Measurements from ENCODE around the gene WDR11. TPM values are rescaled to one million over a fixed set of nuclear protein-coding genes. Genes with fewer than 3 reads are reported as not detected.

The WDR11 gene
- total and polyA plus RNA-seq, 12 donors = 9.6 to 29.3 (median 14.5) TPM

DNA sequence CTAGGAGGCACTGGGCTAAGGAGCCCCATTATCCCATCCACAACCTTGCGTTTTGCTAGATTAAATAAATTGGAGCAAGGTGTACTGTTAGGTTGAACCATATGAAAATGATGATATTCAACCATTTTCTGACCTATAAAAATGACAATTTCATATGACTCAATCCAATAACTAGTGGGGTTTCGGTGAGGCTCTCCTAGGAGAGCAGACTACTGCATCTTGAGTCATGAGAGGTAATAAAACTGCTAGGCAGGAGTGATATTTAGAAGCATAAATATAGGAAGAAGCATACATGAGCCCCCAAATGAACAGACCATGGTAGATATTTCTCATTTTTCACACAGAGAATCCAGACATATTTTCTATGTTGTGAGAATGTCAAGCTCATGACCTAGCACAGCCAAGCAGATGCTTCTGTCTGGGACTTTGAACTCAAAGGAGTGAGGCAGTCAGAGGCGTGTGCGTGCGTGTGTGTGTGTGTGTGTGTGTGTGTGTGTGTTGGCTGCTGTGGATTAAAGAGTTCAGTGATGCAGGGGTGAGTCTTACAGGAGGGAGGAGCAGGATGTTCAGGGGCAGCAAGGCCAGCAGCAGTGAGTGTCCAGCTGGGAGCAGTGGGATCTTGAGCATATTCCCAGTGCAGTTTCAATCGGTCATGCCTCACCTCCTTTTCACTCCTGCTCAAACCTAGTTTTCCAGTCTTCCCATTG, 17.8 kb upstream of the WDR11 start:
- intact Hi-C loops (cut with DNase I) = no loop called here
- TF ChIP-seq, protein P1, sequence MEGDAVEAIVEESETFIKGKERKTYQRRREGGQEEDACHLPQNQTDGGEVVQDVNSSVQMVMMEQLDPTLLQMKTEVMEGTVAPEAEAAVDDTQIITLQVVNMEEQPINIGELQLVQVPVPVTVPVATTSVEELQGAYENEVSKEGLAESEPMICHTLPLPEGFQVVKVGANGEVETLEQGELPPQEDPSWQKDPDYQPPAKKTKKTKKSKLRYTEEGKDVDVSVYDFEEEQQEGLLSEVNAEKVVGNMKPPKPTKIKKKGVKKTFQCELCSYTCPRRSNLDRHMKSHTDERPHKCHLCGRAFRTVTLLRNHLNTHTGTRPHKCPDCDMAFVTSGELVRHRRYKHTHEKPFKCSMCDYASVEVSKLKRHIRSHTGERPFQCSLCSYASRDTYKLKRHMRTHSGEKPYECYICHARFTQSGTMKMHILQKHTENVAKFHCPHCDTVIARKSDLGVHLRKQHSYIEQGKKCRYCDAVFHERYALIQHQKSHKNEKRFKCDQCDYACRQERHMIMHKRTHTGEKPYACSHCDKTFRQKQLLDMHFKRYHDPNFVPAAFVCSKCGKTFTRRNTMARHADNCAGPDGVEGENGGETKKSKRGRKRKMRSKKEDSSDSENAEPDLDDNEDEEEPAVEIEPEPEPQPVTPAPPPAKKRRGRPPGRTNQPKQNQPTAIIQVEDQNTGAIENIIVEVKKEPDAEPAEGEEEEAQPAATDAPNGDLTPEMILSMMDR (IDR thresholded peaks at IDR 0.05) = no peak
- ATAC-seq (no peak), DNase-seq (no peak)
- no peaks in the 10 kb centered on the region for H3K9me3 ChIP-seq
- no peaks in the 10 kb centered on the region for H3K4me1 ChIP-seq
- H3K4me3 ChIP-seq = no peak overlapping the region
- no peaks in the 10 kb centered on the region for H3K27me3 ChIP-seq
- H3K27ac ChIP-seq = no peak overlapping the region
- no peaks in the 10 kb centered on the region for H3K36me3 ChIP-seq
- WGBS, 2 donors = 70% methylated on average over 6 of the region's 6 CpGs

DNA sequence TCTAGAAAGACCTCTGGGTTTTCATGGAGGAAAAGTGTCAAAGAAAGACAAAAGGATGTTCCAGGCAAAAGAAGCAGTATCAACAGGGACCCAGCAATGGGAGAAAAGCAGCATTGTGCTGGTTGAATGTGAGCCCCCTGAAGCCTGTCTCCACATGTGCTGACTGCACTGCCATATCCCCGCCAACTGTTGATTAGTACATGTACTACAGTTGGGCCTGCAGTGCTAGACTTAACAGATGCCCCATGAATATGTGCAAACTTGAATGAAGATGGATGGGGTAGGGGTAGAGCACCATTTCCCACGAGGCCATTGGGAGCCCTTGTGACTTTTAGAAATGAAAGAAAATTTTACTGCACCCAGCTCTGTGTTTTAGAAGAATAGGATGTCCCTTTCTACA, 15.6 kb upstream of the WDR11 start:
- H3K27me3 ChIP-seq = no peaks in the 10 kb centered on the region
- 41 to 42% methylated on average over 2 of the region's 2 CpGs for WGBS, 2 donors
- intact Hi-C loops (cut with DNase I) = no loop called here
- no peaks in the 10 kb centered on the region for H3K9me3 ChIP-seq
- no peak overlapping the region for H3K4me3 ChIP-seq
- DNase-seq = no peak
- H3K4me1 ChIP-seq = no peaks in the 10 kb centered on the region
- TF ChIP-seq, protein P1 (IDR thresholded peaks at IDR 0.05) = no peak
- no peaks in the 10 kb centered on the region for H3K36me3 ChIP-seq
- ATAC-seq = no peak
- H3K27ac ChIP-seq = no peak overlapping the region

DNA sequence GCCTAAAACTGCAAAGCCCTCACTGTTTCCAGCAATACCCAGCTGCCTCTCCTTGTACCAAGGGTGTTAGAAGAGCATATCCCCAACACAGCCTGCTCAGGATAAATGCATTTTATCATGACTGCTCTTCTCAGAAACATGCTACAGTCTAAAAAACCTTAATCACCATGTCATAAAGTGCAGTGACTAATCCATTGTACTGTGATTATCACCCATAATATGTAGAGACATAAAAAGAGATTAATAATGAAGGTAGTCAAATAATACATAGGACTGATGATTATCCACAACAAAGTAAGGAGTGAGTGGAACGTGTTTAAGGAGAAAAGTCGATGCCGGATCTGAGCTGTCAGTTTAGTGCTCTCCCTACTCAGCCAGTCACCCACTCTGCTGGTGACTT, 12.2 kb upstream of the WDR11 start:
- WGBS, 2 donors = 92 to 93% methylated on average over 3 of the region's 3 CpGs
- Histone ChIP-seq H3K9me3 (no peaks in the 10 kb centered on the region), H3K36me3 (no peaks in the 10 kb centered on the region), H3K27ac (no peak overlapping the region), H3K27me3 (no peaks in the 10 kb centered on the region), H3K4me1 (no peaks in the 10 kb centered on the region), H3K4me3 (no peak overlapping the region)
- DNase-seq (no peak), ATAC-seq (no peak)
- TF ChIP-seq, protein P1 (IDR thresholded peaks at IDR 0.05) = no peak
- intact Hi-C loops (cut with DNase I) = no loop called here

DNA sequence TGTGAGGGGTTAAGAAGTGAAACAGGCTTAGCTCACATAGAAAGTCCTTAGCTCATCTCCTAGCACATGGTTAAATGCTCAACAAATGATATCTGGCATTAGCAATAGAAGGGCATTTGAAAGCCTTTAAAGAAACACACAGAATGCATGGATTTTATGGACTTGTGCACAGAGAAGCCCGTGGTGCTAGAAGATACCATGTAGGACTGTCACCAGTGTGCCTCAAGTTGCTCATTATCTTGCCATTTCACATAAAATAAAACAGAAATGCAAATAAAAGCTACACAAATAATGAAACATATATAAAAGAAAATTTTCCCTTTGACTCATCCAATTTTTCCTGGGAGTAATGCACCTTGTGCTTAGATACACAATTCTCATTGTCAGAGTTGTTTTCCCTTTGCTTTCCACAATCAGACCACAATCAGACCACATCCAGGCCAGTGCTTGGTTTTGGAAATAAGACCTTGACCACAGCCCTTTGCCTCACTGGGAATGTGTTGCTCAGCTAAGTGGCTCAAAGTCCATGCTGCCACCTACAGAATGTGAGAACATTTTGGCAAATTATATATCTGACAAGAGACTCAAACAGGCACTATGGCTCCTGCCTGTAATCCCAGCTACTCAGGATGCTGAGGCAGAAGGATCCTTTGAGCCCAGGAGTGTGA, 9.5 kb upstream of the WDR11 start:
- no peak overlapping the region for H3K4me3 ChIP-seq
- 68 to 77% methylated on average over 1 of the region's 1 CpG for WGBS, 2 donors
- H3K9me3 ChIP-seq = no peaks in the 10 kb centered on the region
- H3K27ac ChIP-seq = no peak overlapping the region
- TF ChIP-seq, protein P1 (IDR thresholded peaks at IDR 0.05) = no peak
- no peaks in the 10 kb centered on the region for H3K27me3 ChIP-seq
- no peaks in the 10 kb centered on the region for H3K36me3 ChIP-seq
- intact Hi-C loops (cut with DNase I) = no loop called here
- ATAC-seq = no peak
- no peak for DNase-seq
- no peaks in the 10 kb centered on the region for H3K4me1 ChIP-seq

All from heart right ventricle (tissue), 16 donors.